SW 1271 (cell line): ENCODE data around the gene EZR.
A peak's percentile ranks its signal among the peaks of the same experiment; 100 is the strongest.
"Not testable (repeated sequence)": the region's sequence is repeated elsewhere in the genome, so short reads cannot be mapped to it uniquely, and the experiment has no call there.

Source experiments
- DNase-seq, 2 experiments: peaks; one replicate each; lab custom pipeline; 2025; lab: John Stamatoyannopoulos, UW

The EZR gene

GRCh38 chr6:158841358-158841757 lies 22.2 kb upstream of the EZR start:
- no peak for DNase-seq

GRCh38 chr6:158840465-158840864 lies 21.3 kb upstream of the EZR start:
- DNase-seq, result no peak

GRCh38 chr6:158839796-158840195 lies 20.6 kb upstream of the EZR start:
- no peak for DNase-seq

- not testable (repeated sequence) for DNase-seq
These were observed 19.6 kb upstream of the EZR start for GRCh38 chr6:158838790-158839189.

GRCh38 chr6:158837684-158838625 lies 18.8 kb upstream of the EZR start:
- DNase-seq, result no peak

- DNase-seq, result no peak
These were observed 17.6 kb upstream of the EZR start for GRCh38 chr6:158836625-158837311.

GRCh38 chr6:158835616-158836221 lies 16.6 kb upstream of the EZR start:
- DNase-seq, result no peak

GRCh38 chr6:158834675-158835385 lies 15.7 kb upstream of the EZR start:
- no peak for DNase-seq

- not testable (repeated sequence) for DNase-seq
These were observed 13.6 kb upstream of the EZR start for GRCh38 chr6:158832807-158833206.

- DNase-seq, result no peak
These were observed 12.9 kb upstream of the EZR start for GRCh38 chr6:158832026-158832425.

GRCh38 chr6:158831571-158831970 lies 12.4 kb upstream of the EZR start:
- no peak for DNase-seq

GRCh38 chr6:158830736-158831135 lies 11.6 kb upstream of the EZR start:
- DNase-seq, result no peak

GRCh38 chr6:158828807-158829206 lies 9.6 kb upstream of the EZR start:
- DNase-seq, result no peak

- no peak for DNase-seq
These were observed 7.8 kb upstream of the EZR start for GRCh38 chr6:158826819-158827501.

- DNase-seq, result no peak
These were observed 6.8 kb upstream of the EZR start for GRCh38 chr6:158825951-158826306.

GRCh38 chr6:158825038-158825950 lies 6.1 kb upstream of the EZR start:
- no peak for DNase-seq

- DNase-seq, result not testable (repeated sequence)
These were observed 4.4 kb upstream of the EZR start for GRCh38 chr6:158823616-158824015.

- DNase-seq, result no peak
These were observed 932 bp upstream of the EZR start for GRCh38 chr6:158819977-158820622.

- peak in 1 of 2 experiments; percentile 71 for DNase-seq
These were observed 471 bp downstream of the EZR start for GRCh38 chr6:158818581-158819212.
